Colonic mucosa (tissue), 4 donors: ENCODE data around the gene MPPED1. TPM values are rescaled to one million over a fixed set of nuclear protein-coding genes. Genes with fewer than 3 reads are reported as not detected.

Experiments used
- DNase-seq: peaks from one replicate; pipeline ENCODE4 v3.0.0-alpha.2; 2020
- H3K27ac ChIP-seq: fragments of 200-600 bp; one replicate; pipeline ENCODE4 v1.8.0; 2021
- H3K27me3 ChIP-seq: fragments of 200-600 bp; one replicate; pipeline ENCODE4 v1.8.0; 2021
- H3K36me3 ChIP-seq: fragments of 200-600 bp; one replicate; pipeline ENCODE4 v1.8.0; 2021
- H3K4me1 ChIP-seq: fragments of 200-600 bp; one replicate; pipeline ENCODE4 v1.8.0; 2021; ENCODE audit warnings: mild to moderate bottlenecking
- H3K4me3 ChIP-seq: fragments of 200-600 bp; one replicate; pipeline ENCODE4 v1.8.0; 2021
- H3K9ac ChIP-seq, 2 donors: one replicate each; pipeline ENCODE4 v1.7.0; 2013; ENCODE audit warnings: control low read depth in 2 of 2, low read depth in 2 of 2, low read length in 2 of 2
- H3K9me3 ChIP-seq: fragments of 200-600 bp; one replicate; pipeline ENCODE4 v1.8.0; 2021
- intact Hi-C: fragments of 100-400 bp; cut with DNase I; formaldehyde crosslinking; loops from one replicate; pipeline ENCODE4 v1.14.1; 2022
- total RNA-seq, 2 donors: library from RNA; stranded (reverse); fragmentation: NEBNext Ultra II Directional in 1 of 2; extraction: Animal tissue kit (Norgen Biotek cat#: 25700) in 1 of 2; gene quantifications; one replicate each; pipeline ENCODE4 v1.2.1, GENCODE V29; 2021
- TF ChIP-seq, protein P1 (sequence below): fragments of 200-600 bp; IDR thresholded peaks from one replicate; pipeline ENCODE4 v1.8.0; 2022; ENCODE audit warnings: antibody characterized with exemption, mild to moderate bottlenecking
- donor health status: healthy.
- donor health status: DM: no; HTN: no; CAD: no.
- donor health status: DM: no; HTN: no; CAD: no.

The MPPED1 gene, protein sequence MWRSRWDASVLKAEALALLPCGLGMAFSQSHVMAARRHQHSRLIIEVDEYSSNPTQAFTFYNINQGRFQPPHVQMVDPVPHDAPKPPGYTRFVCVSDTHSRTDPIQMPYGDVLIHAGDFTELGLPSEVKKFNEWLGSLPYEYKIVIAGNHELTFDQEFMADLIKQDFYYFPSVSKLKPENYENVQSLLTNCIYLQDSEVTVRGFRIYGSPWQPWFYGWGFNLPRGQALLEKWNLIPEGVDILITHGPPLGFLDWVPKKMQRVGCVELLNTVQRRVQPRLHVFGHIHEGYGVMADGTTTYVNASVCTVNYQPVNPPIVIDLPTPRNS
- total RNA-seq = under 1 TPM in 1 of 2 donors, not detected in 1; 0.05 TPM

DNA sequence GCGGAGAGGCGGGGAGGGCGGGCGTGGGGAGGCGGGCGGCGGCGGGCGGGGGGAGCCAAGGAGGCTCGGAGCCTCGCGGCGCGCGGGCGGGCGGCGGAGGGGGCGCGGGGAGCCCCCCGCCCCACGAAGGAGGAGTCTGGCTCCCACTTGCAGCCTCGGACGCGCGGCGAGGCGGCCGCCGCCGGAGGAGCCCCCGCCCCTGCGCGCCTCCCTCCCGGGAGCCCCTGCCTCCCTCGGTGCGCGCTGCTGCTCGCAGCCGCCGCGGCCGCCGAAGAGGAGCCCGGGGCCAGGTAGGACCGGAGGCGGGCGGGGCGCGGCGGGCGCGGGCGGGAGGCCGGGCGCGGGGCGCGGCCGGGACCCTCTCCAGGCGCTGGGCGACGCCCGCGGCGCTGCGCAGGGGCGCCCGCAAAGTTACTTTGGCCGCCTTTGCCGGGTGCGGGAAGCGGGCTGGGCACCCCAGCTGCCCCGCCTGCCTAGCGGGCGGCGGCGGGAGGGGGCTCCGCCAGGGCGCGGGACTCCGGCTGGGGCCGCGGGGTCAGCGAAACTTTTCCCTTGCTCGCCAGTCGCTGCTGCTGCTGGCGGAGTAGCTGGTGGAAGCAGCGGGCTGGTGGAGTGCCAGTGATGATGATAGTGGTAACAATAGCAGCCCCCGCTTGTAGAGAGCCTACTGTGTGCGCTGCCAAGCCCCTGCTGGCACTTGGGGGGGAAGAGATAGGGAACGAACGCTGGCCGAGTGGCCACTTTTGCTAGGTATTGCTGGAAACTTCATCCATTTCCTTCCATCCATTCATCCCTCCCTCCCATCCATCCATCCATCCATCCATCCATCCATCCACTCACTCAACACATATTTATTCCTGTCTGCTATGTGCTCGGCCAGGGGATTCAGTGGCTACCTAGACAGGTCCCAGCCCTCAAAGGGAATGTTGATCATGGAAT, at the start of gene MPPED1:
Gene MPPED1, plus strand, starts transcription at position 146 of the 939 bp plus-strand sequence. CDS start 12,972 bp downstream, outside the sequence.
- no peaks in the 10 kb centered on the region for H3K9me3 ChIP-seq
- no peak for DNase-seq
- no peak within 1 kb of the TSS for H3K9ac ChIP-seq
- H3K36me3 ChIP-seq = no peaks in the 10 kb centered on the region
- peaks cover 11% of the 10 kb centered on the region for H3K27me3 ChIP-seq
- intact Hi-C loops = no loop called here
- no peaks in the 10 kb centered on the region for H3K4me1 ChIP-seq
- H3K4me3 ChIP-seq = no peak within 1 kb of the TSS
- H3K27ac ChIP-seq = no peak within 1 kb of the TSS
- TF ChIP-seq, protein P1, sequence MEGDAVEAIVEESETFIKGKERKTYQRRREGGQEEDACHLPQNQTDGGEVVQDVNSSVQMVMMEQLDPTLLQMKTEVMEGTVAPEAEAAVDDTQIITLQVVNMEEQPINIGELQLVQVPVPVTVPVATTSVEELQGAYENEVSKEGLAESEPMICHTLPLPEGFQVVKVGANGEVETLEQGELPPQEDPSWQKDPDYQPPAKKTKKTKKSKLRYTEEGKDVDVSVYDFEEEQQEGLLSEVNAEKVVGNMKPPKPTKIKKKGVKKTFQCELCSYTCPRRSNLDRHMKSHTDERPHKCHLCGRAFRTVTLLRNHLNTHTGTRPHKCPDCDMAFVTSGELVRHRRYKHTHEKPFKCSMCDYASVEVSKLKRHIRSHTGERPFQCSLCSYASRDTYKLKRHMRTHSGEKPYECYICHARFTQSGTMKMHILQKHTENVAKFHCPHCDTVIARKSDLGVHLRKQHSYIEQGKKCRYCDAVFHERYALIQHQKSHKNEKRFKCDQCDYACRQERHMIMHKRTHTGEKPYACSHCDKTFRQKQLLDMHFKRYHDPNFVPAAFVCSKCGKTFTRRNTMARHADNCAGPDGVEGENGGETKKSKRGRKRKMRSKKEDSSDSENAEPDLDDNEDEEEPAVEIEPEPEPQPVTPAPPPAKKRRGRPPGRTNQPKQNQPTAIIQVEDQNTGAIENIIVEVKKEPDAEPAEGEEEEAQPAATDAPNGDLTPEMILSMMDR = no peak

DNA sequence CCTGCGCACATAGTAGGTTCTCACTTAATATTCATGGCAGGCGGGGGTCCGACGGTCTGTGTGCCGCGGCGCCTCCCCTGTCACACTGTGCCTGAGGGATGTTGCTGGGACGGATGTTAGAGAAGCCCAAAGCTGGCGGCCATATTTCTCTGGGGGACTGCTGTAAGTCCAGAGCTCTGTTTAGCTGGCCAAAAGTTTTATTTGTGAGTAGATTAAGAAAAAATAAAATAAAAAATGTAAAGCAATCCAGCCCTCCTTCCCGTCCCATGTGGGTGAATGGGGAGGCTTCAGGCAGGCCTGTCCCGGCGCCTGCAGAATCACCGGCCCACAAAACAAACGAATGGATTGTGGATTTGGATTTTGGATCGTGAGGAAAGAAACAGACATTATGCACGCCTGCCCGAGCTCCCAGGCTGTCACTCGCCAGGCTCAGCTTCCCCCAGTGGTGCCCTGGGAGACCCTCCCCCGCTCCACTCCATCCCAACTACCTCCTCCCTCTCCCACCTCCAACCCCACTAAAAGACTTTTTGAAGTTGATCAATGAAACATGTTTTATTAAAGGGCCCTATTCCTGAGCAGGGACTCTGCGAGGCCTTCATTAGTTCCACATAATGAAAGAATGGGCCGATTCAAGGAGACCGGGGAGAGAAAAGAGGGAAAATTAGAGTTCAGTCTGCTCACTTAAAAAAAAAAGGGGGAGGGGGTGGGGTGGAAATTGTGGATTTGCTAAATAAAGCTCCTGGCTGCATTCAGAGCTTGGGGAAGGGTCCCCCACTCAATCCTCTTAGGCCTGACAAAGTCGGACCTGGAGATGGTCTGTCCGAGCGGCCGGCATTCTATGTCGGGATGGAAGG, 48.3 kb upstream of the MPPED1 start:
- H3K27ac ChIP-seq = no peak overlapping the region
- H3K4me1 ChIP-seq = no peaks in the 10 kb centered on the region
- no peaks in the 10 kb centered on the region for H3K36me3 ChIP-seq
- intact Hi-C loops = no loop called here
- H3K27me3 ChIP-seq = no peaks in the 10 kb centered on the region
- no peak overlapping the region for H3K9ac ChIP-seq
- TF ChIP-seq, protein P1 = no peak
- H3K4me3 ChIP-seq = no peak overlapping the region
- DNase-seq = no peak
- no peaks in the 10 kb centered on the region for H3K9me3 ChIP-seq

DNA sequence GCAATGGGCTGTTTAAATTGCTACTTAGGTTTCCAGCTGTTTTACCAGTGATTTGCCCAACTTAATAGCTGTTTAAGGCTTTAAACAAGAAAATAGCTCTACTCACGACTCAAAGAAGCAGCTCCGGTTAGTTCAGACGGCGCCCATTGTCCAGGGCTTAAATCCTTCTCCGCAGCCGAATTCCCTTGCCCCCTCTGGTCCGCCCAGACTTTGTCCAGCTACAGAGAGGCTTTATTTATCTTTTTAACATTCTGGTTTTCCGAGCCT, 47.7 kb upstream of the MPPED1 start:
- TF ChIP-seq, protein P1 = no peak
- Histone ChIP-seq H3K27me3 (no peaks in the 10 kb centered on the region), H3K9ac (no peak overlapping the region), H3K9me3 (no peaks in the 10 kb centered on the region), H3K4me1 (no peaks in the 10 kb centered on the region), H3K27ac (no peak overlapping the region), H3K36me3 (no peaks in the 10 kb centered on the region), H3K4me3 (no peak overlapping the region)
- no peak for DNase-seq
- intact Hi-C loops = no loop called here

DNA sequence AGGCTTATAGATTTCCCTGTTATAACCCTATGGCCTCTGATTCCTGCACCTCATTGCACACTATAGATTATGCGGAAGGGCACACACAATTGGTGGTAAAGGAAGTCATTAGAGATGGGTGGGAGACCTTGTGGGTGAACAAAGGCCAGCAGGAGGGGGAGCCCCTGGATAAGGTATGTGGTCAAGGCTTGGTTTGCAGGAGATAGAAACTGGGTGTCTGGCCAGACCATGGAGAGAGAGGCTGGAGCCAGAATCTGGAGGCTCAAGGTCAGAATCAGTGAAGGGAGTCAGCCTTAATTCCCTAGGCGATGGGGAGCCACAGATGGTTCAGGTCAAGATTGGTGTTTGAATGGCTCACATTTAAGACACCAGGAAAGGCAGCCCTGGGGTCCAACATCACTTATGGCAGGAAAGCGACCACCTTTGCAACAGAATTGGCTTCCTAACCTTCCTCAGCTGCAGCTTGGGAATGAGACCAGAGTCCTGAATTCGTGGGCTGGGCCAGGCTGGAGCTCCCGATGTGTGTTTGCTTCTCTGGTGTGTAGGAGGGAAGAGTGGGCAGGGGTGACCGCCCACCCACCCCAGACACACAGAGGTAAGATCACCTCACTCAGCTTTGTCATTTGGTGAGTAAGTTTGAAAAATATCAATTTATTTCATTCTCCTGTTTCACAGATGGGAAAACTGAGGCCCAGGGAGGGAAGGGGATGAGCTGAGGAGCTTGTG, 45.9 kb upstream of the MPPED1 start:
- H3K4me1 ChIP-seq = no peaks in the 10 kb centered on the region
- H3K9ac ChIP-seq = no peak overlapping the region
- TF ChIP-seq, protein P1 = no peak
- no peak overlapping the region for H3K27ac ChIP-seq
- no peak for DNase-seq
- no peaks in the 10 kb centered on the region for H3K27me3 ChIP-seq
- no peaks in the 10 kb centered on the region for H3K9me3 ChIP-seq
- intact Hi-C loops = no loop called here
- H3K4me3 ChIP-seq = no peak overlapping the region
- no peaks in the 10 kb centered on the region for H3K36me3 ChIP-seq
